Panc1 (cell line): ENCODE data around the gene THADA.

Source experiments
- CTCF ChIP-seq: fragments of 450-650 bp; IDR thresholded peaks from 2 replicates; pipeline ENCODE4 v1.5.1; 2017; ENCODE audit warnings: mild to moderate bottlenecking
- REST ChIP-seq, 2 experiments: IDR thresholded peaks; 2 replicates each; pipeline ENCODE4 v1.6.1; 2011 to 2012; ENCODE audit warnings: low read depth in 2 of 2, control low read depth in 1 of 2, low read length in 1 of 2, mild to moderate bottlenecking in 1 of 2, moderate library complexity in 1 of 2; ENCODE audit not compliant: insufficient read depth in 1 of 2
- SIN3A ChIP-seq: IDR thresholded peaks from 2 replicates; pipeline ENCODE4 v1.6.1; 2012; ENCODE audit warnings: low read depth, mild to moderate bottlenecking, low read length, moderate library complexity, borderline replicate concordance; ENCODE audit not compliant: insufficient read depth
- TCF7L2 ChIP-seq: IDR thresholded peaks from 2 replicates; pipeline ENCODE4 v1.6.1; 2011; ENCODE audit warnings: mild to moderate bottlenecking, low read depth, low read length, inconsistent platforms

DNA sequence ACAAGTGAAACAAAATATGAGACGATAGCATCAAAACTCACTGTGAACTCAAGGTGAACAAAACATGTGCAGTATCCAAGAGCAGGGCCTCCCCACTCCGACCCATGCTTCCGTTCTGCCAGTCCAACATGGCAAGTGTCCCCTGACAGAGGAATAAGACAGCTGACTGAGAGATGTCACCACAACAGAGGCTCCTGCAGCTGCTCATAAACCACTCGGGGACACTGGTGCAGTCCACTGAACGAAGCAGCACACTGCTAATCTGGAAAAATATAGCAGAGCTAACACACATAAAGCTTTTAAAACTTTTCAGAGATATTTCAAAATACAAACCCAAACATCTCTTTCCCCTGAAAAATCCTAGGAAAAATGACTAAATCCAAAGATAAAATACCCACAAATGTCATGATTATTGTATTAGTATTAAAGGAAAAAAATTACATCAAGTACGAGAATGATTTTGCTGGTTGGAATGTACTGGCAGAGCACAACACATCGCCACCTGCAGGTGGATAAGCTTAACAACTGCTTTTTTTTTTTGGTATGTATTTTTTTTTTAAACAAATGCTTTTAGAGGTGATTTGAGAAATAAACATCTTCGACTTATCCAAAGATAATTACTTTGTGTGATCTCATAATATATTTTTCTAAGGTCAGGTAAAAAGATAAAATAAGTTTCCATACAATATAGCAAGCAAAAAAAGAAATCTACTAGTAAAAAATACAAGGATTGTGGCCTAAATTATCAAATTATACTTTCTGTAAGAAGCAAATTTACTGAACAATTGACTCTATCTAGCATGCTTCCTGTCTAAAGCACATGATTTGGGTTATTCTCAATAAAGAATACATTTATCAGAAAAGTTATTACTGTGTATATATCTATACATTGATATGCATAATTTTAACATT, 18.6 kb downstream of the THADA start:
- peak; percentile 85 for TF ChIP-seq CTCF
- TF ChIP-seq TCF7L2, result no peak
- TF ChIP-seq SIN3A, result no peak
- TF ChIP-seq REST (IDR thresholded peaks at IDR 0.05; ENCODE audit: insufficient read depth in 1 of 2, low read depth in 2 of 2, low read length in 1 of 2), result no peak
